HG03575 (cell line): ENCODE results near the gene UBASH3A.

Experiments used
- ATAC-seq: cut with Tn5 transposase; IDR thresholded peaks from one replicate; pipeline ENCODE4 v1.9.1; 2021; ENCODE audit not compliant: unreplicated experiment, insufficient number of reproducible peaks, low FRiP score; ENCODE audit errors: extremely low read depth

UBASH3A gene

GRCh38 chr21:42386034-42386591 lies 17.6 kb upstream of the UBASH3A start:
- ATAC-seq: no peak

DNA sequence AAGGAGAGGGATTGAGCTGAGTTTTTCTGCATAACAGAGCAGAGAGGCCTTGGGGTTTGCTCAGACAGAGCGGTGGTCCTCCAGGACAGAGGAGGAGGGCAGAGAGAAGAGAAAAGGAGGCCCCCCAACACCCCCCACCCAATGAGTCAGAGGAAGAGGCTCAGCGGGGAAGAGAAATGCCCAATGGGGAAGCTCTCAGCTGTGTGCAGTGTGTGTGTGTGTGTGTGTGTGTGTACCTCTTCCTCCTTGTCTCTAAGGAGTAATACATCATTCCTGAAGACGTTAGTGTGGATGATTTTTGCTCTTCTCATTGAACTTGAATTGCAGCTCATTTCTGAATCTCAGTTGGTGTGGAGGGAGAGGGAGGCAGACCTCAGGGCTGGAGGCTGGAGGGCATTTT lies 16.5 kb upstream of the UBASH3A start:
- ATAC-seq: no peak

GRCh38 chr21:42387843-42388340 lies 15.8 kb upstream of the UBASH3A start:
- no peak for ATAC-seq

GRCh38 chr21:42388740-42389448 lies 14.8 kb upstream of the UBASH3A start:
- ATAC-seq: no peak

DNA sequence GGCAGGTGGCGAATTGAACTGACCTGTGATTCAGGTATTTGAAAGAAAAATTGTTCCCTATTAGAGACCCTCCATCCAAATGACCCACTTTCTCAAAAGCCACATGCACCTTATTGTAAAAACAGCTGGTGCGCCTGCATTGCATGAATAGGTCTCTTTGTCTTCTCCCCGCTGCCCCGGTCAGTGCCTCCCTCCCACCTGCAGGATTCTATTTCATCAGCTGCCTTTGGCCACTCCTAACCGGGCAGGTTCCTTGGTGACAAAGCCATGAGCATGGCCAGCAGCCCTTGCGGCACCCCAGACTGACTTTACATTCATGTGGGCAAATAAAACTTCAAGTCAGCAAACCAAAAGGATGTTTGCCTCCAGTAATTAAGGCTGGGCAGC lies 14.3 kb upstream of the UBASH3A start:
- ATAC-seq: no peak

- no peak for ATAC-seq
Measured at GRCh38 chr21:42390193-42390592, 13.5 kb upstream of the UBASH3A start.

- ATAC-seq: no peak
Measured at GRCh38 chr21:42390696-42391095, 13.0 kb upstream of the UBASH3A start.

GRCh38 chr21:42391297-42391696 lies 12.4 kb upstream of the UBASH3A start:
- ATAC-seq: no peak

DNA sequence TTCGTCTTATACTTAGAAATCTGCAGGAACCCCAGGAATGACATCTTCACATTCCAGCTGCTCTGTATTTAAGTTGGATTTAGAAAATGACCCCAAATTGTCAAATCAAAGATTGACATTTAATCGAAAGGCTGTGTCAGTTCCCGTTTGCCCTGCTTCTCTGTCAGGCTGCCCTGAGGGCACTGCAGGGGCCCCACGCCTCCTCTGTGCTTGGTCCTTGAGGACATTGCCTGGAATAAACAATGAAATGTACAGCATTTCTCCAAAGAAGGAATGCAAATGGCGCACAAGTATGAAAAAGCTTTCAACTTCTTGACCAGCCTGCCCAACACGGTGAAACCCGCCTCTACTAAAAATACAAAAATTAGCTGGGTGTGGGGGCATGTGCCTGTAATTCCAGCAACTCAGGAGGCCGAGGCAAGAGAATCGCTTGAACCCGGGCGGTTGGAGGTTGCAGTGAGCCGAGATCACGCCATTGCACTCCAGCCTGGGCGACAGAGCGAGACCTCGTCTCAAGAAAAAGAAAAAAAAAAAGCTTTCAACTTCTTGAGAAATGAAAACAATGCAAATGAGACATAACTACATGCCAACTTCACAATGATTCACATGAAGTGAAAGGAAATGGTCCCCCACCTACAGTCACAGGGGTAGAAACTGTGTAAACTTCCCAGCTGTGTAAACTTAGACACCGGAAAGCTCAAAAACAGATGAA lies 10.8 kb upstream of the UBASH3A start:
- peak; percentile 50 for ATAC-seq

DNA sequence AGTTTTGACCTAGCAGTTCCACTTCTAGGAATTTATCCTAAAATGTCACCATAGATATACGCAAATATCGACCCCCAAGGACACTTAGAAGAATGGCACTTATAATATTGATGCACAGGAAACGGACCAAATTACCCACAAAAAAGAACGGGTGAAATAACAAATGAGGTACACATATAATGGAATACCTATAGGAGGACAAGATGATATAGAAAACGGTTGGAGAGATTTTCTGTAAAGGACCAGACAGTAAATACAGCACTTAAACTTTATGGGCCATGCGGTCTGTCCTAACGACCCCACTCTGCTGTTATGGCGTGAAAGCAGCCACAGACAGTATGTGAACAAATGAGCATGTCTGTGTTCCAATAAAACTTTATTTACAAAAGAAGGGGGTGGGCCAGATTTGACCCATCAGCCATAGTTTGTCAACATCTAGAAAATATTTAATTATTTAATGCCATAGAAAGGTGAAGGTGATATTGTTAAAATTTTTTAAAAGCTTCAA lies 10.2 kb upstream of the UBASH3A start:
- no peak for ATAC-seq

- ATAC-seq: no peak
Measured at GRCh38 chr21:42395302-42395701, 8.4 kb upstream of the UBASH3A start.

DNA sequence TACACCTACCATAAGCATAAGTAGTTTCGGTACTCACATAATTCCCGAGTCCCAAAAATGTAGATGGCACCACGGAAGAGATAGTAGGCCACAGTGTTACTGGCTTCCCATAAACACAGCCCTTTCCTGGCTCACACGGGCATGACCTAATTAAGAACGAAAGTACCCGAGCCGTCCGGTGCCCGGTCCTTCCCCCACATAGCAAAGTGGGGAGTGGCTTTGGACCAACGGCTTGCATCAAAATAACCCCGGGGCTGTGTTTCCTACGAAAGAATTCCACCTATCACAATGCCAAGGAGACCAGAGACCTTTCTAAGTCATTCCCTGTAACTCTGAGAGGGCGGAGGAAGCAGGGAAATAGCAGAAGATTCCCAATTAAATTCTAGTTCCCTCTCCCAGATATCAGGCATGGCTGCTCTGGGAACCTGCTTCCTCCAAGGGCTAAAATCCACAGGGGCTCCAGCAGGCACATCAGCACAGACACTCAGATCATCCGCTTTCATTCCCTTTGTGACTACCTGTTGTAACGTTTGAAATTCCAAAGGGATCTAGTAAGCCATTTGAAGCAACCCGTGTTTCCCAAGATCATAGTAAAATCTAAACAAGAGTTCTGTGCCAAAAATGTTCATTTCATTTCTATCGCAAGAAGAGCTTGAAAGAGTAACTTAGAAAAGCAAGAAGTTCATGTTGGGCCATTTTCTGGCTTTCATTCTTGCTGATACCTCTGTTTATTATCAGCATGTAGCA lies 7.6 kb upstream of the UBASH3A start, which contains the start of gene TMPRSS3:
Gene TMPRSS3 (minus strand): TSS at position 148 of the 747 bp plus-strand sequence. CDS start 635 bp downstream, outside the sequence.
- no peak for ATAC-seq

DNA sequence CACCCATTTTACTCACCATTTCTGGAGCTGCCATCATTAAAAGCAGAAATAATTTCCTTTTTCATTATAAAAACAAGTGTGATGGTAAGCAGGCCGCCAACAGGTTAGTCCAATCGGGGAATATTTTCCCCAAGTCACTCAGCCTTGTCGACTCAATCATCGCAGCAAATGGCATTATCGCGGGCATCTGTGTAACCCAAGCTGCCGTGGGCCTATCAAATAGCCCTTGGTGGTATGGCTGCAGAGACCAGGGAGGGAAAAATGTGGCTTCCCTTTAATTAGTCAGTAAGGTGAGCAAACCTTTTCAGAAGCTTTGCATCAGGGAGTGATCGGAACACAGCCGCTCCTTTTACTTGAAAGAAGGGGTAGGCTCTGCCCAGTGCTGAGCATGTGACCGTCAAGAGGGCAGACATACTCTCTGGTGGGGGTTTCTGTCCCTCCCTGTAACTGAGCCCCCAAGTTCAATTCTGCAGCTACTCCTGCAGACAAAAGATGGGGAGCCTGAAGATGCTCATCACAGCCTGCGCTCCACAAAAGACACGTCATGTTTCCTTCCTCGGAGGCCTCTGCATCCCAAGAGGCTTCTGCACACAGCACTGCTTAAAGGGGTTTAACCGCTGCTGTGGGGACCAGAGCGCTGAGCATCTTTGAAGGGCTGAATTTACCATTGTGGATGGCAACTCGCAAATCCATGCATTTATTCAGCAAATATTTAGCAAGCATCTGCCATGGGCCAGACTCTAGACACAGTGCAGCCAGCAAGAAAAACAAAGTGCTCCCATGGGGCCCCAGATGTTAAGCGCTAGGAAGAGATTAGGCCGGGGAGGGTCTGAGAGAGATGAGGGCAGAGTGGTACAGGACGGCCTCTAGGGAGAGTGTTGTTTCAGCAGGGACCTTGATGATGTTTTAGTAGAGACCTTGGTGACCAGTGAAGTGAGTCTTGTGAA lies 6.6 kb upstream of the UBASH3A start:
- no peak for ATAC-seq

- no peak for ATAC-seq
Measured at GRCh38 chr21:42397746-42398394, 5.8 kb upstream of the UBASH3A start.

DNA sequence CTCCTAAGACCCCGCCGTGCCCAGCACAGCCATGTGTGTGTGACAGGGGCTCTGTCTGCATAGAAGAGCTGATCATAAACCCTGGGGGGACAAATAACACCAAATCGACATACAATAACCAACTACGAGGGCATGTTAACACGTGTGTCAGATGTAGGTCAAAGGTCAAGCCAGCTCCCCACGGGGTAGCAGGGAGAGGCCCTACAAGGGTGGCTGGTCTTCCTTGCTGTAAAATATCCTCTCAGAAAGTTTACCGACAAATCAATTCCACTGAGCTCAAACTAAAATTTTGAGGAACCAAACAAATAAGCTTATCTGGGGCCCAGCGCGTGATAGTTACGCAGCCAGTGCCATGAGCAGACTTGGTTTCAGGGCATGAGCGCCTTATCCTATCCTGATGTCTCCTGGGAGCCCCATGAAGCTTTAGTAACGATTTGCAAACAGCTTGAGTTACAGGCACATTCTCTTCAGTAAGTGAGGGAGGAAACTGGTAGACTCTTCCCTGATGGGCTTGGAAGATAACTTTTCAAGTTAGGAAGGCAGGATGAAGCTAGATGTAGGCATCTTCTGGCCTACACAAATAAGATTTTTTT lies 5.2 kb upstream of the UBASH3A start:
- no peak for ATAC-seq

- ATAC-seq: no peak
Measured at GRCh38 chr21:42400525-42400924, 3.2 kb upstream of the UBASH3A start.

DNA sequence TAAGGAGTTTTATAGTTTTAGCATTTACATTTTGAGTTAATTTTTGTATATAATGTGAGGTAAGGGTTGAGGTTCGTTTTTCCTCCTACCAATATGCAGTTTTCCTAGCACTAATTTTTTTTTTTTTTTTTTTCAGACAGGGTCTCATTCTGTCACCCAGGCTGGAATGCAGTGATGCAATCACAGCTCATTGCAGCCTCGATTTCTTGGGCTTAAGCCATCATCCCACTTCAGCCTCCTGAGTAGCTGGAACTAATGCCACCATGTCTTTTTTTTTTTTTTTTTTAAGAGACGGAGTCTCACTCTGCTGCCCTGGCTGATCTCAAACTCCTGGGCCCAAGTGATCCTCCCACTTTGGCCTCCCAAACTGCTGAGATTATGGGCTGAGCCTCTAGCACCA lies 2.5 kb upstream of the UBASH3A start:
- no peak for ATAC-seq
